Hindlimb muscle (tissue), 1 donor: Measurements from ENCODE around the gene SPIN1. TPM values are rescaled to one million over a fixed set of nuclear protein-coding genes. Genes with fewer than 3 reads are reported as not detected.
A peak's percentile ranks its signal among the peaks of the same experiment; 100 is the strongest.

ENCODE experiments used
- DNase-seq: peaks from one replicate; pipeline ENCODE4 v3.0.0-alpha.2; 2013
- polyA plus RNA-seq: library from polyadenylated mRNA; unstranded; fragments of 120-200 nt; gene quantifications from one replicate; pipeline ENCODE4 v1.2.1, GENCODE V29; 2013; ENCODE audit not compliant: insufficient read length

SPIN1 gene
- polyA plus RNA-seq, 1 donor: 60.7 TPM

DNA sequence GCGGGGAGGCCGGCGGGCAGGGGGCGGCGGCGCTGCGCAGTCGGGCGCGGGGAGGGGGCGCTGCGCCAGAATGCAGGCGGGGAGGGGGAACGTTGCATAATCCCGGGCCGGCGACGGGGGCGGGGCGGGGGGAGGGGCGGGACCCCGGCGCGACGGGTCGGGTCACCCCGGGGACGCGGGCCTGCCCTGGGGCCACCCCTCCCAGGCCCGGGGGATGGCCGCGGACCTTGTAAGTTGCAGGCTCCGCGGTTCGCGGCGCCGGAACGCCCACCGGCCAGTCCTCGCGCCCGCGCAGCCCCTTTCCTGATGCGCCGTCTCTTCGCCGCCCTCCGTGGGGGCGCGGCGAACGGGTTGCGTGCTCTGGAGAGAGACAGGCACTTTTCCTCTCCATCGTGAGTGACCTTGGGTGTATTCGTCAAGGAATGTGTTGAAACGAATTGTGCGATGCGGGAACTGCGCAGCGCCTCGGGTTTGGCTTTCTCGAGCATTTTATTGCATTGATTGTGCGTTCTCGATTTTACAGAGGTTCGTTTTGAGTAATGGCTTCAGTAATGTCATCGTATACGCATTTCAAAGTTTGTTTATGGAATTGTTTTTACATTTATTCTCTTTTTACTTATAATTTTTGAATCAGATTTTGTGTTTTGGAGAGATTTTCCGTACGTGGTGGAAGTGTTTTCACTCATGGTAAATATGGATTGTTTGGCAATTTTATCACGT lies 802 bp downstream of the SPIN1 start:
- peak; percentile 81 for DNase-seq

DNA sequence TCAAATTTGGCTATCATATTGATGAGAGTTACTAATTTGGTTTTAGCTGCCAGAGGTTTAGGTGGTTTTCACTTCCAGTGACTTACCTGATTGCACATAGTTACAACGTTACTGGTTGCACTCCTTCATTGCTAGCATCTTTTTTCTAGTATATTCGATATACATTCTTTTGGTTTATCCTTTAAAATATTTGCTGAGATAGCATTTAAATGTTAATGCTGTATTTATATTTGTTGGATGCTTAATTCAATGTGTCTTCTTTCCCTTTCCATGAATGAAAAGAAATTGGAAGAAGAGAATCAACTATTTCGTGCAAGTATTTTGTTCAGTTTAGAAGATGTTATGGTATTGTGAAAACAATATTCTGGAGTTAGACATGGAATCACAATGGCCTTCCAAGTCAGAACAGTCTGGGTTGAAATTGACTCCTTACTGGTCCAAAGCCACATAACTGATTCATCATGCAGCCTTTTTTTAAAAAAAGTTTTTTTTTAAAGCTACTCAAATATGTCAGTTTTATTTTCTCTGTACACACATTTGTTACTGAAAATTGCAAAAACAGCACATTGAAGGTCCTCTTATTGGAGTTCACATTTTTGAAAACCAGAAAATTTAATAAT lies 2.2 kb downstream of the SPIN1 start:
- no peak for DNase-seq

- no peak for DNase-seq
Measured at GRCh38 chr9:88391236-88391635, 3.0 kb downstream of the SPIN1 start.

- no peak for DNase-seq
Measured at GRCh38 chr9:88391921-88392320, 3.7 kb downstream of the SPIN1 start.

DNA sequence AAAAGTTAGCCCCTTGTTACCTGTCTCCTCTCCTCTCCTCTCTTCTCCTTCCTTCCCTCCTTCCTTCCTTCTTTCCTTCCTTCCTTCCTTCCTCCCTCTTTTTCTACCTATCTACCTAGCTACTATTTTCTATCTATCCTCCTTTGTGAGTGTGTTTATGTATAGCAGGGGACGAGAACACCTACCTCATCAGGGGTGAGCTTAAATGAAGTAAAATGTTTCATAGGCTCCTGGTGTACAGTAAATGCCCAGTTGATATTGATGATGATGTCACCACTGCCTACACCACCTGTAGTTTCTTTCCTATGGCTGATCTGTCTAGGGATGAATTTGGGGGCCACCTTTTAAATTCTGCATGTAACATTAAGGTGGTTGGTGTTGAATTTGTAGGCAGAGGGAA lies 4.3 kb downstream of the SPIN1 start:
- no peak for DNase-seq

- no peak for DNase-seq
Measured at GRCh38 chr9:88396836-88397577, 8.8 kb downstream of the SPIN1 start.

DNA sequence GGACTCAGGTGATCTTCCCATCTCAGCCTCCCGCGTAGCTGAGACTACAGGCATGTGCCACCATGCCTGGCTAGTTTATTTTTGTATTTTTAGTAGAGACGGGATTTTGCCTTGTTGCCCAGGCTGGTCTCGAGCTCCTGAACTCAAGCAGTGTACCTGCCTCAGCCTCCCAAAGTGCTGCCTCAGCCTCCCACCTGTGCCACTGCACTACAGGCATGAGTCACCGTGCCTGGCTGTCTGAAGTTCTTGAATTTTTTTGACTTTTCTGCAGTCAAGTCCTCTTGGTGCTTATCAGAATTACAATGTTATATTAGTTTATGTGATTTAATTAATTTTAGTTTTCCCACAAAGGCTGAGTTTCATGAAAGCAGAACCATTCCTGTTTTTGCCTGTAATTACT lies 9.8 kb downstream of the SPIN1 start:
- no peak for DNase-seq

GRCh38 chr9:88399966-88400365 lies 11.7 kb downstream of the SPIN1 start:
- no peak for DNase-seq

DNA sequence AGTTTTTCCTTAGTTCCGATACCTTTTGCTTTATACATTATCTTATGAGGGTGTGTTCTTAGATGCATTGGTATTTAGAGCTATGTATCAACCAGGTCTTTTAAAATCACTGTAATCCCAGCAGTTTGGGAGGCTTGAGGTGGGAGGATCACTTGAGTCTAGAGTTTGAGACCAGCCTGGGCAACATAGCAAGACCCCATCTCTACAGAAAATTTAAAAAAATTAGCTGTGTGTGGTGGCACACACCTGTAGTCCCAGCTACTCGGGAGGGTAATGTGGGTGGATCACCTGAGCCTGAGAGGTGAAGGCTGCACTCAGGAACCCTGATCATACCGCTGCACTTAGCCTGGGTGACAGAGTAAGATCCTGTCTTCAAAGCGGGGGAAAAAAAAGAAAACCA lies 15.1 kb downstream of the SPIN1 start:
- no peak for DNase-seq

DNA sequence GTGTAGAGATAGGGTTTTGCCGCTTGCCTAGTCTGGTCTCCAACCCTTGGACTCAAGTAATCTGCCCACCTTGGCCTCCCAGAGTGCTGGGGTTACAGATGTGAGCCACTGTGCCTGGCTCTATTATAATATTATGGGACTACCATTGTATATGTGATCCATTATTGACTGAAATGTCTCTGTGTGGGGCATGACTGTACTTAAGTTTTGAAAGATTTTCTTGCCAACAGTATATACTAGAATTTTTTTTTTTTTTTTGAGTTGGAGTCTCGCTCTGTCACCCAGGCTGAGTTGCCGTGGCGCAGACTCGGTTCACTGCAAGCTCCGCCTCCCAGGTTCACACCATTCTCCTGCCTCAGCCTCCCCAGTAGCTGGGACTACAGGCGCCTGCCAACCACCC lies 17.8 kb downstream of the SPIN1 start:
- DNase-seq: no peak

GRCh38 chr9:88411471-88411870 lies 23.2 kb downstream of the SPIN1 start:
- DNase-seq: no peak

- DNase-seq: no peak
Measured at GRCh38 chr9:88414298-88414697, 26.1 kb downstream of the SPIN1 start.

DNA sequence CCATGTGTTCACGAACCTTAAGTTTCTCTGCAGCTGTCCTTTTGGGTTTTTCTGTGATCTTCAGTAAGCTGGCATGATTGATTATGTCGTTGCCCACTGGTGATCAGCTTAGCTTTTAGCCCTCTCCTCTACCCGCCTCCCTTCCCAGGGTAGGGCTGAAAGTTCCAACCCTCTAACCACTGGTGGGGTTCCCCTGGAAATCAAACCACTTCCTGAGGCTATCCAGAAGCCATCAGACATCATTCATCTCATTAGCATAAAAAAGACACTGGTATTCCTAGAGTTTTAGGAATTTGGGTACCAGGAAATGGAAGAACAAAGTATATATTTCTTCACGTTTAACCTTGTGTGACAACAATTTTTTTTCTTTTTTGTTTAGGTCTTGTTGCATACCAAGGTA lies 29.8 kb downstream of the SPIN1 start:
- no peak for DNase-seq

DNA sequence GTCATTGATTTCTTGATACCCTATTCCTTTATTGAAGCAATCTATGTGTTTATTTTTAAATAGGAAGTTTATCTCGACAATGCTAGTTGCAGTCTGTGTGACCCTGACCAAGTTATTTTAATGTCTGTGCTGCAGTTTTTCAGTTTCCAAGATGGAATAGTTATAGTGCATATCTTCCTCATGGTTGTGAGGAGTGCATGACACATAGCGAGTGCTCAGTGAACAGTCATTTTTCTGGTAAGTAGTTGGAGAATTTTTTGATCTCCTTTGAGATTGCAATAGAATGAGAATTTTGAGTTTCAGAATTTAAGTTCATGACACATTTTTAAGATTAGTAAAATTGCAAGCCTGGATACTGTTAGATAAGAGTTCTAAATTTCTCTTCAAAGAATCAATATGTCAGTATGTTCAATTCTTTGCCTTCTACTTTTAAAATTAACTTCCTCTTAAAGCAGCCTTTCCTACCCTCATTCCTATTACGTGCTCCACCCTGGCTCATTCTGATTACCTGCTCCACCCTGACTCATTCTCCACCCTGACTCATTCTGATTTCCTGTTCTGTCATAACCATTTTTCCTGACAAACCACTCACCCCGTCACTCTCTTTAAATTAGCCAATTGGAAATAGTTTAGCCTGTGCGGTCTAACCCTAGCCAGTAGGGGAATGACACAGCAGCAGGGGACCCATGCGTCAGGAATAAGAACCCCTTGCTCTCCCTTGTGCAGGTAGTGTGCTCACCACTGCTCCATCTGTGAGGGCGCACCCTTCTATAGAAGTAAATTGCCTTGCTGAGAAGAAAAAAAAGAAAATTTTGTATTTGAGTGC lies 30.7 kb downstream of the SPIN1 start:
- no peak for DNase-seq

- peak; percentile 9 for DNase-seq
Measured at GRCh38 chr9:88420227-88420626, 32.0 kb downstream of the SPIN1 start.

DNA sequence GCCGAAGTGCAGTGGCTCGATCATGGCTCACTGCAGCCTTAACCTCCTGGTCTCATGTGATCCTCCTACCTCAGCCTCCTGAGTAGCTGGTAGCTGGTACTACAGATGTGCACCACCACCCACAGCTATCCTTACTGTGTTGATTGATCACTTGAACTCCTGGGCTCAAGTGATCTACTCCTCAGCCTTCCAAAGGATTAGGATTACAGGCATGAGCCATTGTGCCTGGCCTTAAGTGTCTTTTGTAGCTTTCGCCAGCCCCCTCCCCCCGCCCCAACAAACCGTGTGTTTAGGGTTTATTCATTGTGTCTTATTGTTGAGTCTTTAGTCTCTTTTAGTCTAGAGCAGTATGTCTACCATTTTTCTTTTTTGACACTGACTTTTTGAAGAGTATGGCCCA lies 33.1 kb downstream of the SPIN1 start:
- DNase-seq: no peak

GRCh38 chr9:88425538-88425950 lies 37.3 kb downstream of the SPIN1 start:
- DNase-seq: no peak

GRCh38 chr9:88426651-88427050 lies 38.4 kb downstream of the SPIN1 start:
- DNase-seq: no peak

DNA sequence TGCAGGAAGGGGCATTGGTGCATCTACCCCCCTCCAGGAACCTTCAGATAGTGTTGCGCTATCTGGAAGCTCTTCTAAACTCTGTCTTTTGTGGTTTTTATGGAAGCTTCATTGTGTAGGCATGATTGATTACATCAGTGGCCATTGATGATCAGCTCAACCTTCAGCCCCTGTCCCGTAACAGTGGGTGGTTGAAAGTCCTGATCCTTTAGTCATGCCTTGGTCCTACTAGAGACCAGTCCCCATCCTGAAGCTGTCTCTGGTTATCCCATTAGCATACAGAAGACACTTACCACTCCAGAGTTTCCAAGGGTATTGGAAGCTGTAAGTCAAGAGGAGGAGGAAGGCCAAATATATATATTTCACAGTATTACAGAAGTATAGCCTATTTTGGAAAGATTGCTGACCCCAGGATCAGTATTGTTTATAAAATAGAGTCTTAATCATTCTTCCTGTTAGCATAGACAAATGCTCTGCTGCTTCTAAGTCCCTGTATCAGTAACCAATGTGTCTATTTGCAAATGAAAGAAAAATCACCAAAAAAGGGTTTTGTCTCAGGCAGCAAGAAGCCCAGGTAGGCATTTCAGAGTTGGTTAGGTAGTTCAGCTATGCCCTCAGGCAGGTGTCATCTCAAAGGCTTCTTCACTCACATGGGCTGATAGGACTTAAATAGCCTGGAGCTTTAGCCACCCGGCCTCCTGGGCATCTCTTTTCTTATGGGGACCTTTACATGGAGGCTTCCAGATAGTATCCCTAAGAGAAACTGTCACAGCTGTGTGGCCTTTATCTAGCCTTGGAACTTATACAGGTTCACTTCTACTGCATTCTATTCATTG lies 41.6 kb downstream of the SPIN1 start:
- no peak for DNase-seq

DNA sequence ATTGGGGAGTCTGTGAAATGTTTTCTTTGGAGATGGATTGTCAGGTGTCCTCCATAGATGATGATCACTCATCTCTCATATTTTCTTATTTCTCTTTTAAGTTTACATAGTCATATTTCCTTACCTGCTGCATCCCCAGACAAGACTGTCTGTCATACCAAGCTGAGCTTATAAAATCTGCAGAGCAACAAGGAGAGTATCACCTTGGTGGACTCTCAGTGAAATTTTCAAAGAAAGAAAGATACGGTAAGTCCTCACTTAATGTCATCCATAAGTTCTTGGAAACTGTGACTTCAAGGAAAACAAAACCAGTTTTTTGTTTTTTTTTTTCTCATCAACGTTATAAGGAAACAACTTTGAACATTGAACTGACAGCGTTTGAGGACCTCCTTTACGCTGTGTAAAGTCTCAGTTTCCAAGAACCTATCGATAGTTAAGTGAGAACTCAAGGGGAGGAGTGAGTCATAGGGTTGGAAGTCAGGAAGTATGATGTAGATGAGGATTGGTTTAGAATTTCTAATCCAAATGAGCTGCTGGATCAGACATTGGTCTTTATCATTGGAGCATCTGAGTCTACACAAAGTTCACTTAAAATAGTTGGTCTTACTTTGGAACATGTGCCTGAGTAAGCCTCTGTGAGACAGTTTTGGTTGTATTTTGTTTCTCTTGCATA lies 45.5 kb downstream of the SPIN1 start:
- no peak for DNase-seq

DNA sequence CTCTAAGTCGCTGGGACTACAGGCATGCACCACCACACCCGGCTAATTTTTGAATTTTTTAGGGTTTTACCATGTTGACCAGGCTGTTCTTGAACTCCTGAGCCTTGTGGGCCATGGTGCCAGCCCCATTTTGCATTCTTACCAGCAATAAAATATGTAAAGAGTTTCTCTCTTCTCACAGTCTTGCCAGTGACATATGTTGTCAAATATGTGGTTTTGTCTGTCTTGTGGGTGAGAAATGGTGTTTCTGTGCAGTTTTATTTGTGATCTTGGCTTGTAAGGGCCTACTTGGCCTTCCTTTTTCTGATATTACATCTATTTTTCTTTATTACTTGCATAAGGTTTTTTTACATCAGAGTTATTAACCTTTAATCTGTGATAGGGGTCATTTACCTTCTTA lies 47.1 kb downstream of the SPIN1 start:
- no peak for DNase-seq
